Hematopoietic multipotent progenitor cell treated with erythropoietin and hydrocortisone succinate and interleukin-3 and kit ligand, for 6 days (in vitro differentiated cells): Measurements from ENCODE around the gene NUDCD3.

ENCODE experiments used
- DNase-seq: peaks from one replicate; pipeline ENCODE4 v3.0.0-alpha.2; 2015

NUDCD3 gene

GRCh38 chr7:44398511-44398911, 91.9 kb downstream of the NUDCD3 start:
- no peak for DNase-seq

GRCh38 chr7:44396931-44397545, 93.4 kb downstream of the NUDCD3 start:
- no peak for DNase-seq

GRCh38 chr7:44396496-44396895, 94.0 kb downstream of the NUDCD3 start:
- DNase-seq = no peak

- DNase-seq = no peak
Observed at GRCh38 chr7:44395067-44395466, 95.4 kb downstream of the NUDCD3 start.

- DNase-seq = no peak
Observed at GRCh38 chr7:44394636-44395035, 95.8 kb downstream of the NUDCD3 start.

GRCh38 chr7:44394112-44394447, 96.4 kb downstream of the NUDCD3 start:
- DNase-seq = no peak

- no peak for DNase-seq
Observed at GRCh38 chr7:44393238-44394111, 97.0 kb downstream of the NUDCD3 start.

GRCh38 chr7:44392618-44393010, 97.8 kb downstream of the NUDCD3 start:
- DNase-seq = no peak

- no peak for DNase-seq
Observed at GRCh38 chr7:44391746-44392617, 98.5 kb downstream of the NUDCD3 start.

GRCh38 chr7:44391171-44391570, 99.3 kb downstream of the NUDCD3 start:
- DNase-seq = no peak

GRCh38 chr7:44390701-44391100, 99.8 kb downstream of the NUDCD3 start:
- no peak for DNase-seq

- no peak for DNase-seq
Observed at GRCh38 chr7:44388089-44388970, 102.1 kb downstream of the NUDCD3 start.

GRCh38 chr7:44387389-44387788, 103.1 kb downstream of the NUDCD3 start:
- DNase-seq = no peak

GRCh38 chr7:44386139-44386913, 104.1 kb downstream of the NUDCD3 start:
- DNase-seq = no peak

GRCh38 chr7:44385434-44386138, 104.9 kb downstream of the NUDCD3 start:
- no peak for DNase-seq

GRCh38 chr7:44384586-44385433, 105.6 kb downstream of the NUDCD3 start:
- no peak for DNase-seq

- DNase-seq = no peak
Observed at GRCh38 chr7:44383566-44383965, 106.9 kb downstream of the NUDCD3 start.

GRCh38 chr7:44382459-44383265, 107.8 kb downstream of the NUDCD3 start:
- DNase-seq = no peak
